A204.1 (cell line): ENCODE data around the gene ZDHHC5.
A peak's percentile ranks its signal among the peaks of the same experiment; 100 is the strongest.
"Not testable (repeated sequence)": the region's sequence is repeated elsewhere in the genome, so short reads cannot be mapped to it uniquely, and the experiment has no call there.

ENCODE experiments used
- FAIRE-seq: peaks from 2 replicates; lab custom pipeline; 2012; peaks lifted over from hg19 to GRCh38; lab: Jason Lieb, UNC

Gene ZDHHC5

GRCh38 chr11:57645689-57646085 is 22.2 kb upstream of the ZDHHC5 start:
- no peak for FAIRE-seq

GRCh38 chr11:57646194-57646798 is 21.6 kb upstream of the ZDHHC5 start:
- FAIRE-seq: no peak

- no peak for FAIRE-seq
Measured at GRCh38 chr11:57646799-57647303, 21.1 kb upstream of the ZDHHC5 start.

DNA sequence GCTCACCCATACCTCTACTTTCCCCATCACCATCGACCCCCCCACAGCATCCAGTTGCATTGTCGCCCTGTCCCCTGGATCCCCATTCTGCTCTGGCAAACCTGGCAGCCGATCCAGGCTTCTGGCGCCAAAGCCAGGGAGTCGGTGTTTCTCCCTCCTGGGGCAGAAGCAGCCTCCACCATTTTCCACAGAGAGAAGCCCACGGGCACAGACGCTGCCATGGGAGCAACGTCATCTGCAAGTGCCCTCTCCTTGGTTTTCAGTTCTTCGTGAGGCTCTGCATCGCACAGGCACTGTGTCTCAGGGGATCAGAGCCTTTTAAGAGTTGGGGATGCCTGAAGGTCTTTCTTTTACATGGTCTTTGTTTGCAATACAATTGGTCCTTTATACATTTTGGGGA is 20.5 kb upstream of the ZDHHC5 start:
- FAIRE-seq: no peak

- FAIRE-seq: no peak
Measured at GRCh38 chr11:57647960-57648800, 19.7 kb upstream of the ZDHHC5 start.

DNA sequence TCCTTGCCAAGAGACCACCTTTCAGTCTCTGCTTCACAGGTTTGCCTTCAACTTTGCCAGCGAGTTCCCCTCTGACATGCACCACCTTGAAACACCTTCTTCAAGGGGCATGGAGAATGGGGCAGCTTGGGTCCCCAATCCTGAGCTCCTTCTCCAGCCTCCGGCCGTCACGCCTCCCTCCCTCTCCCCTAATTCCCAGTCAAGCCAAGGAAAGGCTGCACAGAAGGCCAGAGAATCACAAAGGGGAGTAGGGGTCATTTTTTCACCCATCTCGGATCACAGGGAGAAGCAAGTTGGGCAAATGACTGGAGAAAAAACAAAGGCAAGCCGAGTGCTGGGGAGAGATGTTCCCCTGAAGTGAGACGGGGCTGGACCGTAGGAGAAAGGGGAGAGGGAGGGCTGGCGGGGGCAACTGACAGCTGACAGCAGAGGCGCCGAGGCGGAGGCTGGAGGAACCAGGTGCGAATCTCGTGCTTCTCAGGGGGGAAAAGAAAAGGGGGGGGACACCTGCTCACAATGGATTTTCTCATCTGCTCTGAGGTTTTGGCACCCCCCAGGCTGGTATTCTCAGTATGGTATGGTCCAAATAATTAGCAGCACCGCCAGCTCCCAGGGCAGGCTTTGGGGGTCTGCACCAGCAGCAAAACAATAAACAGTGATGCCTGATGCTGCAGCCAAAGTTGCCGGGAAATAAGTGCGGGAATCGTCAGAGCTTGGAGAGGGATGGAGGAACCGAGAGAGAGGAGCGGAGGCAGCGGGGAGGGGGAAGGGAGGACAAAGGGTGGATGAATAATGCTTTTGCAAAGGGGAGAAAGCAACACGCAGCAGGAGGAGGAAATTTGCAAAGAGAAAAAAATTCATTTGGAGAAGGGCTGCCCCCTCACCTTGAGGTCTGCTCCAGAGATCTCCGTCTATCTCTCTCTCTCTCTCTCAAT is 18.8 kb upstream of the ZDHHC5 start:
- no peak for FAIRE-seq

DNA sequence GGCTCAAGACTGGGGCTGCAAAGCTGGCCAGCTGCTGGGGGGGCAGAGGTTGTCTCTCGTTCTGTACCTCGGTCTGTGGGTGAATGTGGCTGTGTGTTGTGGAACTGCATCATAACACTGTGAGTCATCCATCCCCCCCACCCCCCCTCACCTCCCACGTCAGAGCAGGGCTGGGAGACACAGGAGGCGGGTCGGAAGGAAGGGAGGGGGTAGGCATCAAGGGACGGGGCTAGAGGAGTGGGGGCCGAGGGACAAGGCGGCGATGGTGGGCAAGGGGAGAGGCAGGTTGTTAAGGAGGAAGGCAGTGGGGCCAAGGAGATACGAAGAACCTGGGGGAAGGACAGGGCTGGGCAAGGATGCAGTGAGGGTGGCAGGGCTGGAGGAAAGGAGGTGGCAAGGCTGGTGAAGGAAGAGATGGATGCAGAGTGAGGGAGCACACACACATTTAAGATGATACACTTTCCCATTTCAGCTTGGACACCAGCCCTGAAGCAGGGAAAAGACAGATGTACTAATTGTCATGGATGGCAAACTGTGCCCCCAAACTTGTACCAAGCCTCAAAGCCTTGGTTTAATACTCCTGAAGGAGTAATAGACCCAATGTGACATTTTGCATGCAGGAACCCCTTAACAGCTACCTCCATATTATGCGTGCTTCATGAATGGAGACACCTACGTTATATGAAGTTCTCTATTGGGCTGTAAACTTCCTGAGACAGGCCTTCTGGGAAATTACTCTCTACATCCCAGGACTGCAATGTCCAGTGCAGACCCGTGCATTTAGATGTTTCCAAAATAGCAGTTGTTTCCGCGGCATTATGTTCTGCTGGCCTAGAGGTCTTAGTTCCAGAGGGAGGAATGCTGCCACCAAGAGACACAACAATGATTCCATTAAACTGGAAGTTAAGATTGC is 17.8 kb upstream of the ZDHHC5 start, which contains the start of gene YPEL4:
YPEL4 (minus strand) TSS at position 87 of the 913 bp plus-strand sequence. CDS start 2,805 bp downstream, outside the sequence.
- no peak for FAIRE-seq

- FAIRE-seq: no peak
Measured at GRCh38 chr11:57650739-57651090, 17.2 kb upstream of the ZDHHC5 start.

- no peak for FAIRE-seq
Measured at GRCh38 chr11:57651408-57651807, 16.5 kb upstream of the ZDHHC5 start.

GRCh38 chr11:57652230-57652629 is 15.7 kb upstream of the ZDHHC5 start:
- not testable (repeated sequence) for FAIRE-seq

DNA sequence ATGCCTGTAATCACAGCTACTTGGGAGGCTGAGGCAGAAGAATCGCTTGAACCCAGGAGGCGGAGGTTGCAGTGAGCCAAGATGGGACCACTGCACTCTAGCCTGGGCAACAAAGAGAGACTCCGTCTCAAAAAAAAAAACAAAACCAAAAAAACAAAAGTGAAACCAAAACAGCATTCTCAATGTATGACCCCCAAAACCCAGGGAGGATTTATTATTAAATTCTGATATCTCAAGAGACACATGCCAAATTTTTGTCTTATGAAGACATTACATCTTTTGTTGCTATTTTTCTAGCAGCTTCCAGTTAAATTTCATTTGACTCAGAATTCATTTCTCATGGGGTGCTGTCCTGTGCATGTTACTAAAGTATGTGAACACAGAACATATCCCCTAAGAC is 15.3 kb upstream of the ZDHHC5 start:
- no peak for FAIRE-seq

DNA sequence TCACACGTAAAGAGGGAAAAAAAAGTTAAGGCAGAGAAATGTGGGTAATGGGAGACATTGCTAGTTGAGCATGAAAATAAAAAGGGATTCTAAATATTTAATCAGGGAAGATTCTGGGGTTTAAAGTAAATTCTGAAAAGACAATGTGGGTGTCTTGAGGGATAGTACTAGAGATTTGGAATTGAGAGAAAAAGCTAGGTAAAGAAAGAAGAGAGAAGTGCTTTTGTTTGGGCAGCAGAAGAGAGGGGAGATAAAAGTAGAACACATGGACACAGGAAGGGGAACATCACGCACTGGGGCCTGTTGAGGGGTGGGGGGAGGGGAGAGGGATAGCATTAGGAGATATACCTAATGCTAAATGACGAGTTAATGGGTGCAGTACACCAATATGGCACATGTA is 14.8 kb upstream of the ZDHHC5 start:
- no peak for FAIRE-seq

- no peak for FAIRE-seq
Measured at GRCh38 chr11:57656885-57657193, 11.1 kb upstream of the ZDHHC5 start.

- FAIRE-seq: peak; percentile 97
Measured at GRCh38 chr11:57657194-57658022, 10.5 kb upstream of the ZDHHC5 start, which contains the start of gene CLP1. TSS of gene CLP1 (plus strand) at chr11:57657762. CDS start at chr11:57659477, 1,715 bp downstream.

- FAIRE-seq: no peak
Measured at GRCh38 chr11:57658023-57658361, 9.9 kb upstream of the ZDHHC5 start.

DNA sequence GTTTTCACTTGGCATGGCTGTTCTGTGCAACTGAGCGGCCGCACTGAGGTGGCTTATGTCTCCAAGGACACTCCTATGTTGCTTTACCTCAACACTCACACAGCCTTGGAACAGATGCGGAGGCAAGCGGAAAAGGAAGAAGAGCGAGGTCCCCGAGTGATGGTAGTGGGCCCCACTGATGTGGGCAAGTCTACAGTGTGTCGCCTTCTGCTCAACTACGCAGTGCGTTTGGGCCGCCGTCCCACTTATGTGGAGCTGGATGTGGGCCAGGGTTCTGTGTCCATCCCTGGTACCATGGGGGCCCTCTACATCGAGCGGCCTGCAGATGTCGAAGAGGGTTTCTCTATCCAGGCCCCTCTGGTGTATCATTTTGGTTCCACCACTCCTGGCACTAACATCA is 8.2 kb upstream of the ZDHHC5 start:
- FAIRE-seq: no peak

GRCh38 chr11:57662893-57663292 is 5.0 kb upstream of the ZDHHC5 start:
- FAIRE-seq: no peak

GRCh38 chr11:57663975-57664374 is 3.9 kb upstream of the ZDHHC5 start:
- no peak for FAIRE-seq

DNA sequence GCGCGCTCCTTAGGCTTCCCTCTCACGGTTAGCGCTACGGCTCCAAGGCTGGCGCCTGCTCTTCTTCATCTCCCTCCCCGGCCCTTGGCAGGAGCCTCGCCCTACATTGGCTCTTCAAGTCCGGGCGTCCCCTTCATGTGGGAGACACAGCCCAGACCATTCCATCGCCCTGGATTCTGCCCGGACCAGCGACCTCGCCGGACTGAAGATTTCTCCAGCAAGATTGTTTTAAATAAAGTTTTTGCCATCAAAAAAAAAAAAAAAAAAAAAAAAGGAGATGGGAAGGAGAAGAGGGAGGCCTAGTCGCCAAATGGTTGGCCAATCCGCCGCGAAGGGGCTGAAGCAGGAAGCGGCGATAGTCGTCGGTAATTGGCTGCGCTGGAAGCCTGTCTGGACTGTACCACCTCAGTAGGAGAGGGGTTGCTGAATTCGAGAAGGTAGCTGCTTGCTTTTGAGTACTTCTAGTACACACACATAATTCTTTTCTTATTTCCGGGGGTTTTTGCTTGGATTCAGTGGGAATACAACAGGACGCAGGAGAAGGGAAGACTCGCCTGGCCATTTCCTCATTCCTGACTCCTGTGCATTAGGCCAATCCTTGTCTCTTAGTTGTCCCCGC is 688 bp upstream of the ZDHHC5 start:
- peak; percentile 97 for FAIRE-seq

GRCh38 chr11:57668434-57668782 is 494 bp downstream of the ZDHHC5 start:
- no peak for FAIRE-seq
